ENCODE results near the gene CACNA1A.

Gene CACNA1A

DNA sequence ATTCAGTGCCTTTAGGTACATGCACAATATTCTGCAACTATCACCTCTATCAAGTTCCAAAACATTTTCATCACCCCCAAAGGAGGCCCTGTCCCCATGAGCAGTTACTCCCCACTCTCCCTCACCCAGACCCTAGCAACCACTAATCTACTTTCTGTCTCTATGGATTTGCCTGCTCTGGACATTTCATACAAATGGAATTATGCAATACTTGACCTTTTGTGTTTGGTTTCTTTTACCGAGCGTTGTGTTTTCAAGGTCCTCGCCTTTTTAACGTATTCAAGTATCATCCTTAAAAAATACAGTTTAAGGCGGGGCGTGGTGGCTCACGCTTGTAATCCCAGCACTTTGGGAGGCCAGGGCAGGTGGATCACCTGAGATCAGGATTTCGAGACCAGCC, 196.4 kb downstream of the CACNA1A start:
- DNase-seq (ENCODE audit: low read depth) = no peak

DNA sequence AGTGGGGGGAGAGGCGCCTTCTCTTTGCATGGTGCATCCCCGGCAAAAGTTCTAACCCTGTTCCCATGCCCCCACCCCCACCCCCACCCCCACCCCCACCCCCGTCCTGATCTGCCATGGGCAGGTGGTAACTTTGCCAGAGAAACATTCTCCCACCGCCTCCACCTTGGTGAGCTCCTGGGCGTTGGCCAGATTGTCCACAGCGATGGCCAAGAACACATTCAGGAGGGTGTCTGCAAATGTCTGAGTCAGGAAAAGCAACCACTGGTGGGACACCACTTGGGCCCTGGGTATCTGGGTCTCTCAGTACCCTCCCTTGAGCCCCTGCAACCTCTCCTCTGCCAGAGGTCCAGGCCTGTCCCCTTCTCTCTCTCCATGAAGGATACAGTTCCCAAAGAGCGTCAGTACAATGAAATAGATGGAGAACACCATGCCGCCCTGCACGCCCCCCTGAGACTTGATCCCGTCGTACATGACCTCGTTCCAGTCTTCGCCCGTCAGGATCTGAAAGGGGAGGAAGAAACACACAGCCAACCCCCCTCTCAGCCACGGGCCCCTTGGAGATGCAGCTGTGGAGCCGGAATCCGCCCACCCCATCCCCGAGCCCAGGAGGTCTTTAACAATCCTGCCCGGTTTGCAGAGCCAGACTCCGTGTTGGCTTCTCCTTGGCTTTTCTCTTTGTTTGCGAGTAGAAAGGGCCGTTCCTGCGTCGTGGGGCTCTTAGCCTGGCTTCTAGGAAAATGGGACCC, 202.7 kb downstream of the CACNA1A start:
- DNase-seq (ENCODE audit: low read depth) = no peak

DNA sequence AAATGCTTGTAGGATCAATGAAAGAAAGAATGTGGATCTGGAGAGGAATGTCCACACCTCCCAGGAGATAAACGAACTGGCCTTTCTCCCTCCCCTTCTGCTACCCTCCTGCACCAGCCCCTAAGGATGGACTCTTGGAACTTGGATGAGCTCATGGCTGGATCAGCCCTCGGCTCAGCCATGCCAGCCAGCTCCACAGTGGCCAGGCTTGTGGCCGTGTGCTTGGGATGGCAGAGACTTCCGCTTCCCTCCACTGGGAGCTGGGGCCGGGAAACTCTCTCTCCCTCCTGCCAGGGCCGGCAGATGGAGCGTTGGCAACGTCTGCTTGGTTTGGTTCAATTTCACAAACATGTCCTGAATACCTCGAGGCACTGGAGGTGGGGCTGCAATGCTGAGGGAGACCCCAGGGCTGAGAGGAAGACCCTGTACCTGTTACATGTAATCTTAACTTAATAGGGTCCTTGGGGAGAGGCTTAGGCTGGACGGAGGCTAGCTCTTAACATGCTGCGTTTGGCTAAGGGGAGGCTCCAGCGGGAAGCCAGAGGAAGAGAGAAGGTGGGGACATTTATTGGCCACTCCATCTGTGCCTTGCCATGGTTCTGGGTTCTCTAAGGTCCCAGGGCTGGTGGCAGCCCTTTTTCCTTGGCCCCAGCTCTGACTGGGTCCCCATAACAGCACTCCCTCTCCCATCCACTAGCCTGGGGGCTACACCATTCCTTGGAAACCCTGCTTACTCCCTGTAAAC, 203.6 kb downstream of the CACNA1A start:
- DNase-seq (ENCODE audit: low read depth) = no peak

DNA sequence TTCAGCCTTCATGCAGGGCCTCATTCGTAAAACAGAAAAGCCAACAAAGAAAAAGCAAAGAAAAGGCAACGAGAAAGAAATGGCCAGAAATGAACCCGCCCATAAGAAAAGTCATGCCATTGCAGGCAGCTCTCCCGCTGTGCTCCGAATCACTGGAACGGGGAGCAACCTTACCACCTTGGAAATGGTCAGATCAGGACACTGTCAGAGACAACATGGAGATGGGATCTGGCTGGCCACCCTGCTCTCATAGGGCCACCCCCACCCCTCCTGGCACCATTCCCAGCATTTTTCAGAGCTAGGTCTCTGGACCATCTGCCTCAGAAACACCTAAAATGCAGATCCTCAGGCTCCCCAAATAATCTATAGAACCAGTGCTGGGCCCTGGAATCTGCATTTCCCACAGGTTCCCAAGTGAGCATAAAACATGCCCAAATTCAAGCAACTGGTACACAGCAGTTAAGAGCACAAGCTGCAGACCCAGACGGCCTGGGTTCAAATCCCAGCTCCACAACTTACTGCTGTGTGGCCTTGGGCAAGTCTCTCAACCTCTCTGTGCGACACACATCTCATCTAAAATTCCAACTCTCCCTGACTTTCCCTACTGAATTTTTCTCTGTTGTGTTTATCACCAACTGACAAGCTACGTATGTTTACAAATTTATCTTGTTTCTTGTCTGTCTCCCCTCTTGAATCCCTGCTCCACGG, 204.5 kb downstream of the CACNA1A start:
- no peak for DNase-seq (ENCODE audit: low read depth)

DNA sequence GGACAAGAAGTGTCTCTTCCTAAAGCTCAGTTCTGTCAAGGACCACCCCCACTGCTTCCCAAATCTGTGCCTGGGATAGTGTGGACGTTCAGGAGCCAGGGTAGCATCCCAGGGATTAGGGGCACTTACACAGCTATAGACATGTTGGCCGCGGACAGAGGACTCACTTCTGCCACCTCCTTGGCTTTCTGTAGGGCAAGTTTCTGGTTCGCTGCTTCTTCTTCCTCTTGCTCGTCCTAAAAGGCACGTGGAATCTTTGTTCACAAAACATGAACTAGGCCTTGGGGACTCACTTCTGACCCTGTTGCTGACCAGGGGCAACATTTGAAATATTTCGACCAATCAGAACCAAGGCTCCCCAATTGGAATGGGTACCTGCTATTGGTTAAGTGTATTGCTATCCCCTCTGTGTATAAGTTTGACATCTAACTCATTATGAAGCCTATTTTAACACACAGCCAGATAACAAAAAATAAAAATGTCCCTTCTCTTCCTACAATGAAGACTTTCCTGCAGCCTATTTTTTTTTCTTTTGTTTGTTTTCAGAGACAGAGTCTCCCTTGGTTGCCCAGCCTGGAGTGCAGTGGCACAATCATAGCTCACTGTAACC, 205.8 kb downstream of the CACNA1A start:
- DNase-seq (ENCODE audit: low read depth) = no peak

DNA sequence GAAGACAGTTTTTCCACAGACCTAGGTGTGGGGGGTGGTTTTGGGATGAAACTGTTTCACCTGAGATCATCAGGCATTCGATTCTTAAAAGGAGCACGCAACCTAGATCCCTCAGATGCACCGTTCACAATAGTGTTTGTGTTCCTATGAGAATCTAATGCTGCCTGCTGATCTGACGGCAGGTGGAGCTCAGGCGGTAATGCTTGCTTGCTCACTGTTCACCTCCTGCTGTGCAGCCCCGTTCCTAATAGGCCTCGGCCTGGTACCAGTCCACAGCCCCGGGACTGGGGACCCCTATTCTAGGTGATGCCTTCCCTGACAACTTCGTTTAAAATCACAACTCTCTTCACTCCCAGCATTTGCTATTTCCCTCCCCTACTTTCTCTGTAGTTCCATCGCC, 206.4 kb downstream of the CACNA1A start:
- DNase-seq (ENCODE audit: low read depth) = no peak

- DNase-seq (ENCODE audit: low read depth) = no peak
Measured at GRCh38 chr19:13298565-13299481, 207.5 kb downstream of the CACNA1A start.

GRCh38 chr19:13297023-13297422, 209.3 kb downstream of the CACNA1A start:
- no peak for DNase-seq (ENCODE audit: low read depth)

- DNase-seq (ENCODE audit: low read depth) = no peak
Measured at GRCh38 chr19:13294812-13295567, 211.3 kb downstream of the CACNA1A start.

DNA sequence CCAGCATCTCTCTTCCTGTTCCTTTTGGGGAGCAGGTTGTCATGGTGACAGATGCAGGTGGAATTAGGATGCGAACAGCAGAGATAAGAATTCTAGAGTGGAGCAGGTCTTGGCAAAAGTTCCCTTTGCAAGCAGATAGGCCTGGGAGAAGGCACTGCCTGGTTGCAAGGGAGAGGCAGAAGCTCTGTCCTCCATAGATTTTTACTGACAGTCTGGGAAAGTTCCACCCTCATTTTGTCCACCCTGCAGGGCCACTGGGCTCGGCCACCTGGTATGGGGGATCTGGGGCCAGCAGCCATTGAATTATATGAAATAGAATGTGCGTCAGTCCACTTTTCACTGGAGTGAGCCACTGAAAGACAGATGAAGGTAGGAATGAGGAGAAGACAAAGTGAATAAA, 214.4 kb downstream of the CACNA1A start:
- no peak for DNase-seq (ENCODE audit: low read depth)

DNA sequence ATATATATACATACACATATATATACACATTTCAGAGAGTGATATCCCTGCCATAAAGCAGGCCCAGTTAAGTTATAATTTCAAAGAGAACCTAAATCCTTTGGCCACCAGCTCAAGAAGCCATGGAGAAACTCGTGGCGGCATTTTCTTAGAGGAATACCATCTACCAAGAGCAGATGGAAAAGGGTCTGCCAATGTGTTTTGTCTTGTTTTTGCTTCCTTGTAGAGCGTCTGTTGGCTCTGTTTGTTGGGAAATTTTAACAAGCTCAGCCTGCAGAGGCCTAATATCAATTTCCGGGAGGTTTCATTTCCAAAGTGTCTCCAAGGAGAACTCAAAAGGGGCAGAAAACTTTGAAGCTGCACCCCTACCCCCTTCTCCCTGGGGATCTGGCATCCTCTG, 215.5 kb downstream of the CACNA1A start:
- no peak for DNase-seq (ENCODE audit: low read depth)

DNA sequence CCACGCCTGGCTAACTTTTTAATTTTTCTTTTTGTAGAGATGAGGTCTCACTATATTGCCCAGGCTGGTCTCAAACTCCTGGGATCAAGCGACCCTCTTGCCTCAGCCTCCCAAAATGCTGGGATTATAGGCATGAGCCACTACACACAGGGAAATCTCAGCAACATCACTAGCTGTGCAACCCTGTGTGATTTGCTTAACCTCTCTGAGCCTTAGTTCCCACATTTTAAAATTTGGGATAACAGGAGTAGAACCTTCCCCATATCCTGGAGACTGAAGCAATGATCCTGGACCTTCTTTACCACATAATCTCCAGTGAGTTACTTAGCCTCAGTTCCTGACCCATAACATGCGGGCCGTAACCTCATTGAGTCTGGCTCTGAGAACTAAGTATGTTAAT, 217.0 kb downstream of the CACNA1A start:
- no peak for DNase-seq (ENCODE audit: low read depth)

DNA sequence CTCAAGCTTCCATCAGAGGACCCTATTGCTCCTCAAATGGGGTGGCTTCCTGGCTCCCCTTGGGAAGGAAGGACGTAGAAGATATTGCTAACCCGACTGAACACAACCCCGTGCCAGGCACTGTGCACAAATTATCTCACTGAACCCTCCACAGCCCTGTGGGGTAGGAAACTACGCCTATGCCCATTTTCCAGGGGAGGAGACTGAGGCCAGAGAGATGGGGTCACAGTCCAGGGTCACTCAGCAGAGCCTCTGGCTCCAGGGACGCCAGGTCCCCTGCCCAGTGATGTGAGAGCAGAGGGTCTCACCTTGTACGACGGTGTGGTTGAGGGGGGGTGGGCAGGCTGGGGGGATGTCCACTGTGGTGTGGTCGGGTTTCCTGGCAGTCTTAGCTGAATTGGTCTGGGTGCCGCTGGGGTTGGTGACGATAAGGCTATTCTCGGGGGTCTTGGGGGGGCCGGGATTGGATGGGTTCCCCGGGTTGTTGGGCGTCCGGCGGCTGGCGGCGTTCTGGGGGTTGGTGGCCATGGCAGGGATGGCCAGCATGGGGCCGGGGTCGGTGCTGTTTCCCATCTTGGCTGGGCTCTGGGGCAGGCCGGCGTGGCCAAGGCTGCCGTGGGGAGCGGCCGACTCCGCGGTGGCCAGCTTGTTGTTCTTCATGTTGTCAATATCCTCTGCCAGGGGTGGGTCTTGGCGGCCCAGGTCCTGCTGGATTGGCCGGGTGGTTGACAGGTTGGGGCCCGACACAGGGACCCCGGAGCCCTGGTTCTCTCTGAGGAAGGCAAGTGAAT, 219.9 kb downstream of the CACNA1A start:
- no peak for DNase-seq (ENCODE audit: low read depth)

DNA sequence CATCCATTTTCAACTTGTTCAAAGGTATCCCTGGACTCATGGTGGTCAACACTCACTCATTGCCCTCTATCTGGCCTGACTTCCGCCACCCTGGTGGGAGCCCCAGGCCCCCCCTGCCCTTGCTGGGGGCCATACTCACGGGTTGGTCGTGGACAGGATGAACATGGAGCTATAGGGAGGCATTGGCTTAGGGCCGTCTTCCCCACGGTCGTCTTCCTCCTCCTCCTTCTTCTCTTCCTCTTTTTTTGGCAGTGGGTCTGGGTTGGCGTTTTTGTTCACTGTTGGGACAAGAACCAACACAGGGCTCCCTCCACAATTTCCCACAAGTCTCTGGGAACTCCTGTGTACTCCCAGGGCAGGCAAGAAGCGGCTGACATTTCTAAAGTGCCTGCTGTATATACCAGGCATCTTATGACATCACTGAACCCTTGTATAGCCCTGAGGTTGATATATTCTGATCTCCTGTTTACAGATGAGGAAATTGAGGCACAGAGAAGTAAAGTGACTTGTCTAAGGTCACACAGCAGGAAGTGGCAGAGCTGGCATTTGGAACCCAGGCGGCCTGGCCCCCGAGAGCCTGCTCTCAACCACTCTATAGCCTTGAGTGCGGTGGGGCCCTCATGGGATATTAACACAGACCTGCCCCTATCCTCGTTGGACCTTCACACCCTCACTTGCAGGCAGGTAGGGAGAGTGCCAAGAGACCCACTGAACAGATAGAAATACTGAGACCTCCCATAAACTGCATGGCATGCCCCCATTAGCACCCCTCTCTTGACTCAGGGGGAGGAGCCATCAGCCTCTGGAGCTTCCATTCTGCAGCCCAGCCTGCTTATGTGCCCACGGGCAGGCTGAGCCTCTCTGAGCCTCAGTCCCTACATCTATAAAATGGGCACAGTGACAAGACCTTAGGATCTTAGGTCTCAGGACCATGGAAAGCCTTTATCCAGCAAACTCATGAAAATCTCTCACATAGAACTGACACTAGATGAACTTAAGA, 221.1 kb downstream of the CACNA1A start:
- no peak for DNase-seq (ENCODE audit: low read depth)

DNA sequence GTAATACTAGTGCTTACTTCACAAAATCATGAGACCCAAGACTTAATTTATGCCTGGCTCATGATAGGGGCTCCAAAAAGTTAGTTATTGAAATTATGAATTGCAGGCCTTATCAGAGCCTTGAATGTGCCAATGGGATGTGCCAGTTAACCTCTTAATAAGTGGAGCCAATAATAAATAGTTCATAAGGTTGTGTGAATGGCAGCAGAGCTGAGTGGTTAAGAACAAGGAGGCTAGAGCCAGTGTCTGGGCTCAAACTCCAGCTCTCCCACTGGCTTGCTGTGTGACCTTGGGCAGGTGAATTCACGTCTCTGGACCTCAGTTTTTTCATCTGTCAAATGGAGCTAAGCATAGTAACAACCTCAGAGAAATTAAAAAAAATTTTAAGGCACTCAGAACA, 222.4 kb downstream of the CACNA1A start:
- DNase-seq (ENCODE audit: low read depth) = no peak

GRCh38 chr19:13282486-13283065, 223.7 kb downstream of the CACNA1A start:
- no peak for DNase-seq (ENCODE audit: low read depth)

GRCh38 chr19:13281567-13282291, 224.6 kb downstream of the CACNA1A start:
- no peak for DNase-seq (ENCODE audit: low read depth)
